Measurements from ENCODE around the gene KLHDC10. TPM values are rescaled to one million over a fixed set of nuclear protein-coding genes. Genes with fewer than 3 reads are reported as not detected.

The KLHDC10 gene
- total and polyA plus RNA-seq, 9 donors, result 11.3 to 36.4 (median 26.7) TPM

GRCh38 chr7:130129011-130129411 lies 58.7 kb downstream of the KLHDC10 start:
- intact Hi-C loops (cut with DNase I), result no loop called here
- WGBS, 3 donors, result 94 to 96% (median 95%) methylated on average over 4 of the region's 4 CpGs
- no peaks in the 10 kb centered on the region for H3K36me3 ChIP-seq
- H3K4me1 ChIP-seq (ENCODE audit: insufficient read depth), result no peaks in the 10 kb centered on the region
- H3K4me3 ChIP-seq, result no peak overlapping the region
- TF ChIP-seq POLR2A (IDR thresholded peaks at IDR 0.05), result no peak
- TF ChIP-seq EP300 (IDR thresholded peaks at IDR 0.05), result no peak
- no peak for TF ChIP-seq CTCF (IDR thresholded peaks at IDR 0.05)
- H3K9me3 ChIP-seq, result no peaks in the 10 kb centered on the region
- DNase-seq, result no peak
- no peaks in the 10 kb centered on the region for H3K27me3 ChIP-seq
- H3K27ac ChIP-seq, result no peak overlapping the region

GRCh38 chr7:130131191-130131834 lies 61.0 kb downstream of the KLHDC10 start:
- Histone ChIP-seq H3K27me3 (no peaks in the 10 kb centered on the region), H3K36me3 (no peaks in the 10 kb centered on the region), H3K4me1 (ENCODE audit: insufficient read depth) (no peaks in the 10 kb centered on the region), H3K9me3 (no peaks in the 10 kb centered on the region), H3K4me3 (no peak overlapping the region), H3K27ac (no peak overlapping the region)
- intact Hi-C loops (cut with DNase I), result no loop called here
- WGBS, 3 donors, result 95 to 96% (median 96%) methylated on average over 6 of the region's 6 CpGs
- TF ChIP-seq POLR2A (IDR thresholded peaks at IDR 0.05) (no peak), CTCF (IDR thresholded peaks at IDR 0.05) (no peak), EP300 (IDR thresholded peaks at IDR 0.05) (no peak)
- no peak for DNase-seq

GRCh38 chr7:130131964-130132875 lies 61.9 kb downstream of the KLHDC10 start:
- WGBS, 3 donors, result 94 to 95% (median 95%) methylated on average over 12 of the region's 12 CpGs
- H3K36me3 ChIP-seq, result no peaks in the 10 kb centered on the region

More at GRCh38 chr7:130131964-130132875, 61.9 kb downstream of the KLHDC10 start:
- H3K27me3 ChIP-seq, result no peaks in the 10 kb centered on the region
- no peaks in the 10 kb centered on the region for H3K9me3 ChIP-seq
- no peak overlapping the region for H3K27ac ChIP-seq
- no peaks in the 10 kb centered on the region for H3K4me1 ChIP-seq (ENCODE audit: insufficient read depth)
- TF ChIP-seq CTCF (IDR thresholded peaks at IDR 0.05), result no peak
- TF ChIP-seq EP300 (IDR thresholded peaks at IDR 0.05), result no peak
- no peak for TF ChIP-seq POLR2A (IDR thresholded peaks at IDR 0.05)
- intact Hi-C loops (cut with DNase I), result no loop called here
- no peak overlapping the region for H3K4me3 ChIP-seq
- DNase-seq, result no peak
